Memory B cell (primary cell): Measurements from ENCODE around the gene KCNF1.

Experiments
- ATAC-seq: fragments of 150-1000 bp; cut with Tn5 transposase; 2 replicates; pipeline ENCODE4 v1.10.0; 2021; ENCODE audit warnings: low read depth, mild to moderate bottlenecking, moderate library complexity
- DNase-seq, 2 donors: peaks; one replicate each; pipeline ENCODE4 v3.0.0; 2022; ENCODE audit warnings: low spot score in 2 of 2
- H3K27ac Mint-ChIP-seq: one replicate; pipeline ENCODE4 v1.8.0; 2022; ENCODE audit warnings: mild to moderate bottlenecking, moderate library complexity, mixed read lengths
- H3K27me3 Mint-ChIP-seq: one replicate; pipeline ENCODE4 v1.8.0; 2022; ENCODE audit warnings: mixed read lengths
- H3K36me3 Mint-ChIP-seq: one replicate; pipeline ENCODE4 v1.8.0; 2022; ENCODE audit warnings: mild to moderate bottlenecking, mixed read lengths
- H3K4me1 Mint-ChIP-seq: one replicate; pipeline ENCODE4 v1.8.0; 2022; ENCODE audit warnings: mixed read lengths
- H3K4me3 Mint-ChIP-seq: one replicate; pipeline ENCODE4 v1.8.0; 2022; ENCODE audit warnings: mild to moderate bottlenecking, moderate library complexity, mixed read lengths
- H3K9me3 Mint-ChIP-seq: one replicate; pipeline ENCODE4 v1.8.0; 2022; ENCODE audit warnings: mixed read lengths

Gene KCNF1

DNA sequence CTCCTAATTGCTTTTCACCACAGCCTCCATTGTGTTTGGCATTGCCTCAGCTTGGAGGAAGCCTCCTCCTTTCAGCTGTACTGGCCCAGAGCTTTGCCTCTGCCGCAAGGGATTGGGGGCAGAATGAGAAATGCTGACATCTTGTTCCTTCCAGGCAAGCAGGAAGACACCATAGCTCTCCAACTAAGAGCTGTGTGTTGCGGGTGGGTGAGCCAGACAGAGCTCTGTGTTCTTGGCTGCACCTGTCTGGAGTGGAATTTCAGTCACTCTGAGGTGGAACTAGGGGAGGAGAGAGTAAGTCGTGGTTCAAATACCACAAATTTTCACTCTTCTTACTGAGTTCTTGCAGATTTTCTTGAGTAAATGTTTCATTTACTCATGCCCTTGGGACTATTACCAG is 36.6 kb upstream of the KCNF1 start:
- no peak for ATAC-seq
- H3K4me1 Mint-ChIP-seq: peaks cover 10% of the 10 kb centered on the region
- H3K27me3 Mint-ChIP-seq: peaks cover 15% of the 10 kb centered on the region
- no peak overlapping the region for H3K27ac Mint-ChIP-seq
- H3K9me3 Mint-ChIP-seq: peaks cover 4% of the 10 kb centered on the region
- peaks cover 2% of the 10 kb centered on the region for H3K36me3 Mint-ChIP-seq
- DNase-seq: no peak
- H3K4me3 Mint-ChIP-seq: no peak overlapping the region

GRCh38 chr2:10876394-10876793 is 35.3 kb upstream of the KCNF1 start:
- Mint-ChIP-seq H3K36me3 (peaks cover 2% of the 10 kb centered on the region), H3K4me1 (peaks cover 10% of the 10 kb centered on the region), H3K4me3 (no peak overlapping the region), H3K27ac (no peak overlapping the region), H3K9me3 (peaks cover 4% of the 10 kb centered on the region), H3K27me3 (peaks cover 15% of the 10 kb centered on the region)
- no peak for ATAC-seq
- no peak for DNase-seq

DNA sequence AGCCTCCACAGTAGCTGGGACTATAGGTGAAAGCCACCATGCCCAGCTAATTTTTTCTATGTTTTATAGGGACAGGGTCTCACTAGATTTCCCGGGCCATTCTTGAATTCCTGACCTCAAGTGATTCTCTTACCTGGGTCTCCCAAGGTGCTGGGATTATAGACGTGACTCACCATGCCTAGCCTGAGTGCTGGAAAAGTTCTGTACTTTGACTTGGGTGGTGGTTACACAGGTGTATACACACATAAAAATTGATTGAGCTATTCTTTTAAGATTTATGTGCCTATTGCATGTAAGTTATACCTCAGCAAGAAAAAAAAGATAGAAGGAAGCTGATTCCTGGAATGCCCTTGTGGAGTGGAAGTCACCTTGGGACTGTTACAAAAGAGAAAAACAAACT is 34.8 kb upstream of the KCNF1 start:
- Mint-ChIP-seq H3K27ac (no peak overlapping the region), H3K9me3 (peaks cover 4% of the 10 kb centered on the region)

DNA sequence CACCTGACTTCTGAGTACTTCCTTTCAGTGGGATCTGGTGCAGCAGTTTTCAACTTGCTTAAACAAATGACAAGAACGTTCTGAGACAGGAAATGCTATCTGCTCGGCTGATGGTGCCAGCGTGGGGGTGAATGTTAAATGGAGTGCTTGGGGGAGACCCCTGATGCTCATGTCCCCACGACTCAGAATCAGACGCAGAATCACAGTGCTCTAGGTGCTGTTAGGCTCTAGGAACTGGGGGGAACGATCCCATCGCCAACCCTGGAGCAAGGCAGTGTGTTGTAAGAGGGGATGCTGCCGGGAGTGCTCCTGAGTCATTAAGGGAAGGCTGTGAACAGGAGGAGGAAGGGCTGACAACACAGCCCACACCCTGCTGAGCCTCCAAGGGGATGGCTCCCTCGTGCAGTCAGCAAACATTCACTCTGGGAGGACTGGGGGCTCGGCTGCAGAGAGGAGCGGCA is 34.1 kb upstream of the KCNF1 start:
- H3K4me3 Mint-ChIP-seq: no peak overlapping the region

More for the DNA sequence above, 34.8 kb upstream of the KCNF1 start:
- DNase-seq (no peak), ATAC-seq (no peak)
- Mint-ChIP-seq H3K4me1 (peaks cover 10% of the 10 kb centered on the region), H3K36me3 (peaks cover 2% of the 10 kb centered on the region), H3K27me3 (peaks cover 15% of the 10 kb centered on the region), H3K4me3 (no peak overlapping the region)

GRCh38 chr2:10878268-10878915 is 33.3 kb upstream of the KCNF1 start:
- no peak for ATAC-seq
- Mint-ChIP-seq H3K27ac (no peak overlapping the region), H3K27me3 (peaks cover 15% of the 10 kb centered on the region), H3K36me3 (no peaks in the 10 kb centered on the region), H3K4me3 (peak overlapping the region; percentile 43), H3K9me3 (no peaks in the 10 kb centered on the region), H3K4me1 (peaks cover 10% of the 10 kb centered on the region)
- DNase-seq: no peak

More for the DNA sequence above, 34.1 kb upstream of the KCNF1 start:
- Mint-ChIP-seq H3K27ac (no peak overlapping the region), H3K4me1 (peaks cover 10% of the 10 kb centered on the region), H3K9me3 (no peaks in the 10 kb centered on the region), H3K27me3 (peaks cover 15% of the 10 kb centered on the region), H3K36me3 (no peaks in the 10 kb centered on the region)
- ATAC-seq: no peak
- no peak for DNase-seq

DNA sequence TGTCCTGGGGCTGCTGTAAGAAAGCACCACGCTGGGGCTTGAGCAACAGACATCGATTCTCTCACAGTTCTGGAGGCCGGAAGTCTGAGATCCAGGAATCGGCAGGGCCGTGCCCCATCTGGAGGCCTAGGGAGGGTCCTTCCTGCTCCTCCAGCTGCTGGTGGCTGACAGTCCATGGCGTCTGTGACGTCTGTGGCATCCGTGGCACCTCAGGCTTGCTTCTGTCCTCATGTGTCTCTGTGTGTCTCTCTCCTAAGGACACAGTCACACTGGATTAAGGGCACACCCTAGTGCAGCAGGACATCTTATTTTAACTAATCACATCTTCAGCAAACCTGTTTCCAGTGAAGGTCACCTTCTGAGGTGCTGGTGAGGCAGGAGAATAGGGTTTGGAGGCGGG is 32.6 kb upstream of the KCNF1 start:
- Mint-ChIP-seq H3K27ac (no peak overlapping the region), H3K36me3 (no peaks in the 10 kb centered on the region), H3K4me1 (peaks cover 7% of the 10 kb centered on the region), H3K27me3 (peaks cover 12% of the 10 kb centered on the region), H3K4me3 (no peak overlapping the region), H3K9me3 (no peaks in the 10 kb centered on the region)
- ATAC-seq (no peak), DNase-seq (no peak)

DNA sequence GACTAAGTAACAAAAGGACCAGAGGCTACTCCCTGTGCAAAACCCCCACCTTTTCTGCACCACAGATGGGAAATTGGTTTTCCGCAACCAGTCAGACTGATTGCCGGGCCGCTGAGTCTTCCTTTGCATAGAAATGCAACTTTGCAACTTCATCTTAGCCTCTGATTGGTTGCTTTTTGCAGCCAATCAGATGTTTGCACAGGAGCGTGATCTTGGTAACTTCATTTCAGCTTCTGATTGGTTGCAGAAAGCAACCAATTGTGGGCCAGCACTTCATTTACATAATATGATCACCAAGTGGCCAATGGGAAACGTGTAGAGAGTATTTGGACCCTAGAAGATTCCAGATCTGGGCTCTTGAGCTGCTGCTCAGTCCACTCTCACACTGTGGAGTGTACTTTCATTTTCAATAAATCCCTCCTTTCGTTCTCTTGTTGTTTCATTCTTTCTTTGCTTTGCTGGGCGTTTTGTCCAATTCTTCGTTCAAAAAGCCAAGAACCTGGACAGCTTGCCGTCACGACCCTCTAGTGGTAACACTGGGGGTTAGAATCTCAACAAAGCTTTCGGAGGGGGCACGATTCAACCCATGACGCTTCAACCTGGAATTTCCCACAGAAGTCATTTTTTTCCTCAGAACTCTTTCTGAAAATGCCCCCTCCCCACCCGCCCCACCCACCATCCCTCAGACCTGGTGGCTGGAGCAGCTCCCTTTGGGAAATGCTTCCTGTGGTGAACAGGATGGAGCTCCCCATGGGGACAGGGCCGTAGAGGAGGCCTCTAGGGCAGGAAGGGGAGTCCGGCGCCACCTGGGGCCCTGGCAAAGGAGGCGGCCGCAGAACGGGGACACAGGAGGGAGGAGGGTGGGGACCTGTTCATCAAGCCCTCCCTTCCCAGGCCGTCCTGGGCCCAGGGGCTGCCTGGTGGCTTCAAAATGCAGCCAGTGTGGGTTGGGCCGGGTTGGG is 31.8 kb upstream of the KCNF1 start:
- DNase-seq: no peak
- peak overlapping the region; percentile 72 for H3K4me3 Mint-ChIP-seq
- H3K27me3 Mint-ChIP-seq: peaks cover 9% of the 10 kb centered on the region
- no peaks in the 10 kb centered on the region for H3K9me3 Mint-ChIP-seq
- ATAC-seq: no peak
- H3K4me1 Mint-ChIP-seq: peaks cover 7% of the 10 kb centered on the region
- no peaks in the 10 kb centered on the region for H3K36me3 Mint-ChIP-seq
- H3K27ac Mint-ChIP-seq: peak overlapping the region; percentile 69

DNA sequence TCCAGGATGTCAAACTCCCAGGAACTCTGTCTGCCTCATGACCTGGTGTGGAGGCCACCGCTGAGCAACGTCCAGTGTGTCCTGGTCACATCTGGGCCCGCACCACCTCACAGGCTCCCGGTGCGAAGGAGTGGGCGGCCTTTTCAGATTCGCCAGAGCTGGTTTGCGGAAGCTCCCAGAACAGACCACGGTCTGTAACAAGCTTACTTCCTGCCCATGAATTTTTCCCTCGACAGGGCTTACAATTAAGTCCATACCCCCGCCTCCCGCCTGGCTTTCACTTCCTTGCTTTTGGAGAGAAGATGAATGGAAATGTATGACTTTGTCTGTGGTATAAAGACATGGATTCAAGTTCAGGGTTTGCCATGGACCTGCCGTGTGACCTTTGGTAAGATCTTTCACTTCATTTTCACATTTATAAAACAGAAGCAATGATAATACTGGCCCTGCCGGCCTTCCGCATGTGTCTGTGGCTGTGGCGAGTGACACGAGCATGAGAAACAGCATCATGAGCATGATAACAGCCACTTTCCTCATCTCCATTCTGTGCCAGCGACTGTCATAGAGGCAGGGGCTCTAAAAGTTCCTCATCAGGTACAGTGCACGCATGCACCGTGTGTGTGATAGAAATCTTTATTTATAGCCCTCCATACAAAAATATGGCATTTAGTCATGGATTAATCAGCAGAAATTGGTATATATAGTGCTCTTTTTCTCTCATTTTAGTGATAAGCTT is 31.0 kb upstream of the KCNF1 start:
- peaks cover 7% of the 10 kb centered on the region for H3K4me1 Mint-ChIP-seq

DNA sequence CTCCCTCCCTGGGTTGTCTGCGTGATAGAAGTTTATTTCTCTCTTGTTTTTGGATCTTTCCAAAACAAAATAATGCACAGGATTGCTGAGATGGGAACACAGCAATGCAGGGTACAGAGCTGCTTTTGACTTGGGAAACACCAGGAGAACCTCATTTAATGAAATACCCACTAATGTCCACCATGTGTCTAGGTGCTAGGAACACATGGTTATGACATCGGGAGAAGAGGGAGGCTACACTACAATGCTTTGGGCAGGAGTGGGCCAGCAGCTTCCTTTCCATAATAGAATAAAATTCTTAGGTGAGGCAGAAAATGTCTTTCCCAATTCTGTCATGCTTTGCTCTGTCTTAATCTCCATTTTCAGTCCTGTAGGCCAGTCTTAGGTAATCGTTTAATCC is 29.2 kb upstream of the KCNF1 start:
- no peaks in the 10 kb centered on the region for H3K9me3 Mint-ChIP-seq
- no peak overlapping the region for H3K4me3 Mint-ChIP-seq
- H3K36me3 Mint-ChIP-seq: no peaks in the 10 kb centered on the region
- no peak for ATAC-seq
- no peak for DNase-seq
- no peak overlapping the region for H3K27ac Mint-ChIP-seq
- peaks cover 10% of the 10 kb centered on the region for H3K27me3 Mint-ChIP-seq
- peaks cover 7% of the 10 kb centered on the region for H3K4me1 Mint-ChIP-seq

More for the DNA sequence above, 31.0 kb upstream of the KCNF1 start:
- no peak for DNase-seq
- ATAC-seq: peak; percentile 64
- peak overlapping the region; percentile 72 for H3K4me3 Mint-ChIP-seq
- H3K27me3 Mint-ChIP-seq: peaks cover 9% of the 10 kb centered on the region
- no peaks in the 10 kb centered on the region for H3K9me3 Mint-ChIP-seq
- no peaks in the 10 kb centered on the region for H3K36me3 Mint-ChIP-seq
- H3K27ac Mint-ChIP-seq: peak overlapping the region; percentile 69

DNA sequence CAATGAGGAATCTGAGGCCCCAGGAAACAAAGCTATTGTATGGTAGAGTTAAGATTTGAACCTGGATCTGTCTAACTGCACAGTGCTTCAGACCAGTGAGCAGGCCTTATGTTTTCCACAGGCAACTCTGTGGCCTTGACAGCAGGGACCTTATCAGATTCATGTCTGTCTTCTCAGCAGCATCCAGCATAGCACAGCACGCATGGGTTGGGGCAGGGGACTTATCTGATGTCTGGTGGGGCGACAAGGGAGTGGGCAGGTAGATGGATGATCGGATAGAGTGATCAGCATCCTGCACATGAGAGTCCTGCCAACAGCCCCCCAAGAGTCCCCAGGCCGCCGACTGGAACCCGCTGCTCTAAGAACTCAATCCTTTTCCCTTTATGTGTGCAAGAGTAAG is 28.7 kb upstream of the KCNF1 start:
- DNase-seq (no peak), ATAC-seq (no peak)
- Mint-ChIP-seq H3K36me3 (no peaks in the 10 kb centered on the region), H3K4me1 (peaks cover 5% of the 10 kb centered on the region), H3K27ac (no peak overlapping the region), H3K27me3 (peaks cover 8% of the 10 kb centered on the region), H3K9me3 (no peaks in the 10 kb centered on the region), H3K4me3 (no peak overlapping the region)

DNA sequence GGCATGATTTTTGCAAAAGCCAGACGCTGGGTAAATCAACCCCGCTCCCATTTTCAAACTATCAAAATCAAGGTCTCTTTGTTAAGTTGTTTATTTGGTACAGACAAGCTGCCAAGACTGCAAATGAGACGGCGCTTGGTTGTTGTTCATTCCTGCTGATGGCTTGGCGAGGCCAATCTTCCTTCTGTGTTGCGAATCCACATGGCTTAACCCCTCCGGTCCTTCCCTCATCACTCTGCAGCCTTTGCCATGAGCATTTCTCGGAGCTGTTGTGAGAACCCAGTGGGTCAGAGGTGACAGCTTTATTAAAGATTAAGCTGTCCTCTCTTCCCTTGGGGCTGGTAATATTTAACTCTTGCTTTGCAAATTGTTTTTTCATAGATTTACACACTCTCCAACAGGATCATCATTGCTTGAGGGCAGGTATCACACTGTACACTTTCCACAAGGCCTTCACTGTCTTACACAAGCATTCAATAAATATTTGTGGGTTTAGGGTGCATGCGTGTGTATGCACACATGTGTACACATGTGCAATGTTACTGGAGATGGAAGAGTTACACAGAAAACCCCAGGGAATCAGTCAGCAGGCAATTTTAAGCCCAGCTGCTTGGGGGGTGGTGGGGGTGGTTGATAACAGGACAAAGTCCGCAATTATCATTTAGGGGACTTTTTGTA is 27.8 kb upstream of the KCNF1 start:
- Mint-ChIP-seq H3K27ac (no peak overlapping the region), H3K36me3 (no peaks in the 10 kb centered on the region), H3K4me1 (peaks cover 2% of the 10 kb centered on the region), H3K9me3 (no peaks in the 10 kb centered on the region), H3K27me3 (peaks cover 4% of the 10 kb centered on the region), H3K4me3 (no peak overlapping the region)
- ATAC-seq (no peak), DNase-seq (no peak)

GRCh38 chr2:10884574-10884975 is 27.2 kb upstream of the KCNF1 start:
- Mint-ChIP-seq H3K27me3 (peaks cover 6% of the 10 kb centered on the region), H3K27ac (no peak overlapping the region), H3K9me3 (no peaks in the 10 kb centered on the region), H3K4me1 (peaks cover 4% of the 10 kb centered on the region), H3K4me3 (no peak overlapping the region), H3K36me3 (no peaks in the 10 kb centered on the region)
- no peak for ATAC-seq
- DNase-seq: no peak

DNA sequence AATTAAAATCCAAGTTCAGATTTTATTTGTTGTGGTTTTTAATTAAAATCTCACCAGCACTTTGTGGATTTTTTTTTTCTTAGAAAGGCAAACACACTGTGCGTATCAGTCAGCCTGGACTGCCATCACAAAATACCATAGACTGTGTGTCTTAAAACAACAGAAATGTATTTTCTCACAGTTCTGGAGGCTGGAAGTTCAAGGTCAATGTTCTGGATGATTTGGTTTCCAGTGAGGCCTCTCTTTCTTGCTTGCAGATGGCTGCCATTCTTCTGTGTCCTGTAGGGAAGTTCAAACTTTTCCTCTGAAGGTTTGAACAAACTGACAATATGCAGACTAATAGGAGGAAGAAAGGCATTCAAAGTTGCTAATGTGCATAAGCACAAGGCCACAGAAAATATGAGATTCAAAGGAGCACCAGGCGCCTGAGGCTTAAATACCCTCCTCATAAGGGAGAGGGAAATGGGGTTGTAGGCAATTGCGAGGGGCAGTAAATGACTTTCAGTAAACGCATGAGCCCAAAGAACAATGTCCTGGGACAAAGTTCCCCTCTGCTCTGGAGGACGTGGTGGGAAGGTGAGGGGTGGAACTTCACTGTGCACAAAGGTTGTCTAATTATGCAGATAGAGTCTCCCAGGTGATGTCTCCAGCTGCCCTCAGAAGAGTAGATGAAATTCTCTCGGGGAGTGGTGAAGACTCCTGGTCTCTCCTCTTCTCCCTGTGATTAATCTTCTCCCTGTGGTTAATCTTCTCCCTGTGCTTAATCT is 26.5 kb upstream of the KCNF1 start:
- H3K4me3 Mint-ChIP-seq: no peak overlapping the region
- H3K27ac Mint-ChIP-seq: no peak overlapping the region

More for the DNA sequence above, 26.5 kb upstream of the KCNF1 start:
- no peaks in the 10 kb centered on the region for H3K36me3 Mint-ChIP-seq
- no peak for DNase-seq
- peaks cover 2% of the 10 kb centered on the region for H3K4me1 Mint-ChIP-seq
- peaks cover 6% of the 10 kb centered on the region for H3K27me3 Mint-ChIP-seq
- ATAC-seq: no peak
- H3K9me3 Mint-ChIP-seq: no peaks in the 10 kb centered on the region
